ENCODE data around the gene SELENON. TPM values are rescaled to one million over a fixed set of nuclear protein-coding genes. Genes with fewer than 3 reads are reported as not detected.

Gene SELENON
- total and polyA plus RNA-seq, 4 donors: 35.9 to 88.8 (median 48.3) TPM

- Histone ChIP-seq H3K27me3 (ENCODE audit: control insufficient read depth in 3 of 3, insufficient read depth in 3 of 3, low read length in 2 of 3) (no peaks in the 10 kb centered on the region), H3K36me3 (ENCODE audit: control insufficient read depth in 4 of 4, insufficient read depth in 4 of 4, low read length in 4 of 4) (no peaks in the 10 kb centered on the region), H3K4me1 (ENCODE audit: control insufficient read depth in 5 of 5, insufficient read depth in 5 of 5, low read length in 5 of 5) (peaks cover 0 to 19% (median 2%) of the 10 kb centered on the region in 5 donors), H3K9ac (ENCODE audit: insufficient read depth in 1 of 2, low read length in 2 of 2) (peak overlapping the region in 1 of 2 donors; percentile 42), H3K9me3 (ENCODE audit: control insufficient read depth in 4 of 4, insufficient read depth in 3 of 4, low read length in 3 of 4) (no peaks in the 10 kb centered on the region), H3K4me3 (peak overlapping the region; percentile 18), H3K27ac (ENCODE audit: low read depth in 1 of 2, low read length in 1 of 2) (peak overlapping the region; percentile 38 to 90)
- ATAC-seq (ENCODE audit: insufficient read depth, low FRiP score) (no peak), DNase-seq (no peak)
- no peak for TF ChIP-seq CTCF (IDR thresholded peaks at IDR 0.05; ENCODE audit: control extremely low read depth, extremely low read depth)
- 20 to 27% methylated on average over 12 of the region's 12 CpGs for WGBS, 2 donors
Measured at GRCh38 chr1:25799352-25799934, 550 bp upstream of the SELENON start.

- H3K4me3 ChIP-seq: peak overlapping the region; percentile 70
- 52 to 67% methylated on average over 15 of the region's 15 CpGs for WGBS, 2 donors
- peak overlapping the region; percentile 63 to 65 for H3K9ac ChIP-seq (ENCODE audit: insufficient read depth in 1 of 2, low read length in 2 of 2)
- TF ChIP-seq CTCF (IDR thresholded peaks at IDR 0.05; ENCODE audit: control extremely low read depth, extremely low read depth): no peak
- peak overlapping the region; percentile 80 to 81 for H3K27ac ChIP-seq (ENCODE audit: low read depth in 1 of 2, low read length in 1 of 2)
- no peak for ATAC-seq (ENCODE audit: insufficient read depth, low FRiP score)
- no peaks in the 10 kb centered on the region for H3K9me3 ChIP-seq (ENCODE audit: control insufficient read depth in 4 of 4, insufficient read depth in 3 of 4, low read length in 3 of 4)
- peak in 1 of 3 donors; percentile 28 for DNase-seq
- peaks cover 0 to 19% (median 2%) of the 10 kb centered on the region in 5 donors for H3K4me1 ChIP-seq (ENCODE audit: control insufficient read depth in 5 of 5, insufficient read depth in 5 of 5, low read length in 5 of 5)
- H3K36me3 ChIP-seq (ENCODE audit: control insufficient read depth in 4 of 4, insufficient read depth in 4 of 4, low read length in 4 of 4): peaks cover 0 to 6% (median 2%) of the 10 kb centered on the region in 4 donors
- H3K27me3 ChIP-seq (ENCODE audit: control insufficient read depth in 3 of 3, insufficient read depth in 3 of 3, low read length in 2 of 3): no peaks in the 10 kb centered on the region
Measured at GRCh38 chr1:25800703-25801377, 847 bp downstream of the SELENON start.

GRCh38 chr1:25802915-25803314, 2.9 kb downstream of the SELENON start:
- Histone ChIP-seq H3K4me1 (ENCODE audit: control insufficient read depth in 5 of 5, insufficient read depth in 5 of 5, low read length in 5 of 5) (peaks cover 0 to 21% (median 4%) of the 10 kb centered on the region in 5 donors), H3K27me3 (ENCODE audit: control insufficient read depth in 3 of 3, insufficient read depth in 3 of 3, low read length in 2 of 3) (no peaks in the 10 kb centered on the region), H3K36me3 (ENCODE audit: control insufficient read depth in 4 of 4, insufficient read depth in 4 of 4, low read length in 4 of 4) (peaks cover 0 to 9% (median 6%) of the 10 kb centered on the region in 4 donors), H3K4me3 (no peak overlapping the region), H3K27ac (ENCODE audit: low read depth in 1 of 2, low read length in 1 of 2) (no peak overlapping the region), H3K9me3 (ENCODE audit: control insufficient read depth in 4 of 4, insufficient read depth in 3 of 4, low read length in 3 of 4) (no peaks in the 10 kb centered on the region), H3K9ac (ENCODE audit: insufficient read depth in 1 of 2, low read length in 2 of 2) (no peak overlapping the region)
- WGBS, 2 donors: 60 to 61% methylated on average over 6 of the region's 6 CpGs
- ATAC-seq (ENCODE audit: insufficient read depth, low FRiP score): no peak
- no peak for TF ChIP-seq CTCF (IDR thresholded peaks at IDR 0.05; ENCODE audit: control extremely low read depth, extremely low read depth)
- no peak for DNase-seq
